Stimulated activated naive CD4-positive, alpha-beta T cell (primary cell): ENCODE measurements around the gene TGM1.
"Not testable (repeated sequence)": the region's sequence is repeated elsewhere in the genome, so short reads cannot be mapped to it uniquely, and the experiment has no call there.

Source experiments
- DNase-seq, 6 experiments: peaks; one replicate each; lab custom pipeline; 2025; lab: John Stamatoyannopoulos, UW

TGM1 gene

DNA sequence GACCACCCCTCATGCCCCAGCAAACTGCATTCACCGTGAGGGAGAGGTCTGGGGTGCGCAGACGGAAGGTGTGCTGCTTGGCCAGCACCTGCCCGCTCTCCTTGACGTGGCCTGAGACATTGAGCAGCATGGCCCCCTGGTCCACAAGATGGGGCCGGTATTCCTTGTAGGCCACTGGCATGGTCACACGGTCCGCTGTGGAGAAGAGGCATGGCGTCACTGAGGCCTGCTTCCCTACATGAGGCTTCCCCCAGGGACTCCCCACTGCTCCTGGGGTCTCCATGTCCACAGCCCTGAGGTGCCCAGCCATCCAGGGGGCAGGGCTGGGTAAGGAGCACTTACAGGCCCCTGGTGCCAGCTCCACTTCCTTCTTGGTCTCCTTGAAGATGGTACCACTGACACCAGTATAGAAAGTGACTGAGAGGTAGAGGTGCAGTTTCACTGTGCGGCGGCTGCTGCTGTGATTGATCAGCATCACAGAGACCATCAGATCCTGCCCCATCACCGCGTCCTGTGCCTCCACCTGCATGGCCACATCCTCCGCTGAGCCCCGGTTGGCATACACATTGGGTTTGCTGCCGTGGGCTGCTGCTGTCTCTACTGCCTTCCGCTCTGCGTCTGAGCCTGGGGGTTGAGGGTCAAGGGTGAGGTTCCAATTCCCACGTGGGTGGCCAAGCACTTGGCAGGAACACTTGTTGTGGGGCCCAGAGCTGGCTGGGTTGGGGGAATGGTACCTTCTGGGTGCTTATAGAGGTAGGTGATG lies 8.2 kb downstream of the TGM1 start:
- no peak for DNase-seq

DNA sequence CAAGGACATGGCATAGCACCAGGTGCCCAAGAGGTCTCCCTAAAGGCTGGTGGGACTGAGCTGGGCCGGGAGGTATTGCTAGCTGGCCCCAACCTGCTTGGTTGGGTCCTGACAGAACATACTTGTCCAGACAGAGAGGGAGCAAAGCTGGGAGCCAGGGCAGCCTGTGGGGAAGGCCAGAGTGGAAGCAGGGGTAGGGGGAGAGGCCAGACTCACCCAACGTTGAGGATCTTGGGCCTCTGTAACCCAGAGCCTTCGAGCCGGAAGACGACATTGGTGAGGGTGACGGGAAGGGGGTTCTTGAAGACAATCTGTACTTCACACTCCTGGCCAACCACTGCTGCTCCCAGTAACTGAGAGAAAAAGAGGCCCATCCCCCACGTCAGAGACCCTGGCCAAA lies 9.0 kb downstream of the TGM1 start:
- no peak for DNase-seq

DNA sequence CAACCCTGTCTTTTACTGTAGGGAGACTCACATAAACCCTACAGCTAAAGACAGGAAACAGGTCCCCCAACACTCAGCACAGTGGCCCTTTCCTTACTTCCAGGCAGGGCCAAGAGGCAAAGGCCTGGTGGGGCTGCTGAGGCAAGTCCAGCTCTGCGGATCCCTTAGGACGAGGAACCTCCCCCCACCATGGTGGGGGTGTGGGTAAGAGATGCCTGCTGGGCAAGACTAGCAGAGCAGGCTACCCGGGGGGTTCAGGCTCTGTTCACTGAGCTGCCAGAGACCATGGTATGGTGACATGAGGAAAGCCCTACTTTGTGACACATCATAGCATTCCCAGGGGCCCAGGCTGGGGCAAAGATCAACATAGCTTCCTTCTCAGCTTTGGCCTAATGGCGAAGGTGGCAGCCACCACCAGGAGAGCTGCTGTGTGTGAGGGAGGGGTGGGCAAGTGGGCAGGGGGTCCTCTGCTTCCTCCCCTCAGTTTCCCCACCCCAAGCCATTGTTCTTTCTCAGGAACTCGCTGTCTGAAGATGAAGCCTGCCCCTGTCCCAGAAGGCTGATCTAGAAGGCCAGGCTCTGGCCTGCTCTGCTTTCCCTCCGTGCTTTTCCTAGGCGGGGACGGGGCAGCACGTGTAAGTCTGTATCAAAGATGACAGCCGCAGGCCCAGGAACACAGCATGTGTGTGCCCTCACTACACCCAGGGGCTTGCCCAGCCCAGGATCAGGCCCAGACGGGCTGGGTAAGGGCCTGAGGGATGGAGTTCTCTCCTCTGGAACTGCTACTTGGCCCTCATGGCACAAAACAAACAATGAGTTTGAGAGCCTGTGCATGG lies 10.5 kb downstream of the TGM1 start:
- DNase-seq: no peak

DNA sequence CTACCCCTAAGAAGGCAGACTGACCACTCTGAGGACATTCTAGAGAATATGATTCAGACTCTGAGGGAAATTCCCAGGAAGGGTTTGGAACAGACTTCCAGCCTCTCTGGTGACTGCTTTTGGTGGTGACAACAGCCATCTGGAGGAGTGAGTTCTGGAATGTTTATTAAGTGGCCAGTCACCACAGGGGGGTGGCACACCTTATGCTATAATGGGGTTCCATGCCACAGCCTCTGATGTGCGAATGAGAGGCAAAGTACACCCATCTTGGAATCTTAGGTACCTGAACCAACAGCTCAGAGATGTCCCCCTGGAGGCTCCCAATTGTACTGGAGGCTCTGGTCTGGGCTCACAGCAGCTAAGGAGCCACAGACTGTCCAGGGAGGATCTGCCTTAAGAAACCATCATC lies 11.1 kb downstream of the TGM1 start:
- no peak for DNase-seq

DNA sequence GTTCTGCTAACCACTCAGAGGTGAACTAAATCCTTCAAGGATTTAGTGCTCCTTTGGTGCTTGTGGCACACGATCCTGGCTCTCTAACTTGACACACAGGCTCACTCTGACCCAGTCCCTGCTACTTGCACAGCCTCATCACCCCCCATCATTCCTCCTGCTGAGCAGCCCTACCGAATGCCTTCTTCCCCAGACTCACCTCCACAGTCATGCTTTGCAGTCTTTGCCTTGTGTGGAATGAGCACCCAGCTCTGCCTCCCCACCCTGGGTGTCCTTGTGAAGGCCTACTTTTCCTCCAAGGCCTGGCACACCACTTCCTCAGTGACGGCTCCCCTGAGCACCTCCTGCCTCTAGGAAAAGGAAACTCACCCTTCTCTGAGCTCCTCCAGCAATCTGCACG lies 12.6 kb downstream of the TGM1 start:
- no peak for DNase-seq

DNA sequence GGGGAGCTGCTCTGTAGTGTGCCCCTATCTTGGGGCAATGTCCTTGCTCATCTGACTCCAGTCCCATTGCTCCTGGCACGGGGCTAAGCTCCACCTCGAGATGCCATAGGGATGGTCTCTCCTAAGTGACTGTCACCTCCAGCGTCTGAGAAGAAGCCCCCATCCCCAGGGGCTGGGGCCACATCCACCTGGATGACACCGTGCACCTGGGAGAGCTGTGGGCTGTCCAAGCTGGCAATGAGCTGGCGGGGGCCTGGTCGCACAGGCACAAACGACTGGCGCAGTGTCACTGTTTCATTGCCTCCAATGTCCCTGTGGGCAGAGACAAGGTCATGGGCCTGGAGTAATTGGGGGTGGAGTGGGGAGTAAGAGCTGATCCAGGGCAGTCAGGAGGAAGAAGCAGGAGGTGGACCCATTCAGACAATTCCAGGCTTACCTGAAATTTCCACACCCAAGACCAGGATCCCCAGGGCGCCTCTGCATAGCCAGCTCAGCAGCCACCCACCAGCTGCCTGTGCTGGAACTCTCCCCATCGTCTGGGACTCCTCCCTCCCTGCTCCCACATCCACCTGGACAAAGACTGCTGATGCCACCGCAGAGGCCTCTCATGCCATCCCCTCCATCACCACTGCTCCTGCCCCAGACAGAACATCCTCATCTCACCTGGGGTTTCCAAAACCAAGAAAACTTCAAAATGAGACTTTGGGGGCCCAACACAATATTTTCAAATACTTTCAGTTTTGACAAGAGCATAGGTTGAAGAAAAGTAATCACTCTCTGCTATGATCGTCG lies 13.6 kb downstream of the TGM1 start:
- no peak for DNase-seq

DNA sequence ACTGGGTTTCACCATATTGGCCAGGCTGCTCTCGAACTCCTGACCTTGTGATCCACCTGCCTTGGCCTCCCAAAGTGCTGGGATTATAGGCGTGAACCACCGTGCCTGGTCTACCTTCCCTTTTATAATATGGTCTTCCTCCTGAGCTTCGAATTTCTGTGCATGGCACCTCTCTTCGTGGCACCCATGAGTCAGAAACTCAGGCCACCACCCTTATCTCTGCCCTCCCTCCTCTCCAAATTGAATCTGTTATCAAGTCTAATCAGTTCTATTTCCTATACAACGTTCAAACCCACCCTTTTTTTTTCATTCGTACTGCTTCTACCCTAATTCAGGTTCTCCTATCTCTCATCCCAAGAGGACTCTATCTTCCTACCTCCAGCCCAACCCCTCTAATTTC lies 15.6 kb downstream of the TGM1 start:
- no peak for DNase-seq

DNA sequence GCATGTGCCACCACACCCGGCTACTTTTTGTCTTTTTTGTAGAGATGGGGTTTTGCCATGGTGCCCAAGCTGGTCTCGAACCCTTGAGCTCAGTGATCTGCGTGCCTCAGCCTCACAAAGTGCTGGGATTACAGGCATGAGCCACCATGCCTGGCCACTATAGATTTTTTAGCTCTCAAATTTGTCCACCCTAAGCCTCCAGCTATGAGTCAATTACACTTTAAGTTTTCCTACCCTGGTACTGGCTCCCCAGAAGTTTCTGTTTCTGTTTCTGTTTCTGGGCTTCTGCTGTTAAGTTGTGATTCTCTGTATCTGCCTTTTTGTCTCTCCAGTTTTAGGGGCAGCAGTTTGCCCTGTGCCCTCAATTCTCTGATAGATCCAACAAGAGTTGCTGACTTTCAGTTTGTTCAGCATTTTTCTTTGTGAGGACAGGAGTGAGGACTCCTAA lies 16.2 kb downstream of the TGM1 start:
- DNase-seq: no peak

DNA sequence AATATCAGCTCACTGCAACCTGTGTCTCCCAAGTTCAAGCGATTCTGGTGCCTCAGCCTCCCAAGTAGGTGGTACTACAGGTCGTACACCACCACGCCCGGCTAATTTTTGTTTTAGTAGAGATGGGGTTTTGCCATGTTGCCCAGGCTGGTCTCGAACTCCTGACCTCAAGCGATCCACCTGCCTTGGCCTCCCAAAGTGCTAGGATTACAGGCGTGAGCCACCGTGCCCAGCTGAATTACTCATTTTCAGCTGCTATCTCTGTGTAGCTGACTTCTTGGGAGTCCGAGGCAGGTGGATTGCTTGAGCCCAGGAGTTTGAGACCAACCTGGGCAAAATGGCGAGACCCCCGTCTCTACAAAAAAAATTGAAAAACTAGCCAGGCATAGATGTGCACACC lies 17.6 kb downstream of the TGM1 start:
- not testable (repeated sequence) for DNase-seq

DNA sequence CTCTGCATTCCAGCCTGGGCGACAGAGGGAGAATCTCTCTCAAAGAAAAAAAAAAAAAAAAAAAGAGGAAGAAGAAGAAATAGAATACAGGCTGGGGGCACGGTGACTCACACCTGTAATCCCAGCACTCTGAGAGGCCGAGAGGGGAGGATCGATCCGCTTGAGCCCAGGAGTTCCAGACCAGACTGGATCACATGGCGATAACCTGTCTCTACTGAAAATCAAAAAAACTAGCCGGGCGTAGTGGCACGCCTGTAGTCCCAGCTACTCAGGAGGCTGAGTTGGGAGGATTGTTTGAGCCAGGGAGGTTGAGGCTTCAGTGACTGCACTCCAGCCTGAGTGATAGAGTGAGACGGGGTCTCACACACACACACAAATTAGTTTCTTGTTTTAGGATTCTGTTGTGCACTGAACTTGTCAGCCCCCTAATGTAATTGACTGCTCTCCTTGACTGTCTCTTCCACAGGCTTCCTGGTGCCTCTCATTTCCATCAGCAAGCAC lies 19.6 kb downstream of the TGM1 start:
- DNase-seq: peak in 1 of 6 experiments; percentile 25

DNA sequence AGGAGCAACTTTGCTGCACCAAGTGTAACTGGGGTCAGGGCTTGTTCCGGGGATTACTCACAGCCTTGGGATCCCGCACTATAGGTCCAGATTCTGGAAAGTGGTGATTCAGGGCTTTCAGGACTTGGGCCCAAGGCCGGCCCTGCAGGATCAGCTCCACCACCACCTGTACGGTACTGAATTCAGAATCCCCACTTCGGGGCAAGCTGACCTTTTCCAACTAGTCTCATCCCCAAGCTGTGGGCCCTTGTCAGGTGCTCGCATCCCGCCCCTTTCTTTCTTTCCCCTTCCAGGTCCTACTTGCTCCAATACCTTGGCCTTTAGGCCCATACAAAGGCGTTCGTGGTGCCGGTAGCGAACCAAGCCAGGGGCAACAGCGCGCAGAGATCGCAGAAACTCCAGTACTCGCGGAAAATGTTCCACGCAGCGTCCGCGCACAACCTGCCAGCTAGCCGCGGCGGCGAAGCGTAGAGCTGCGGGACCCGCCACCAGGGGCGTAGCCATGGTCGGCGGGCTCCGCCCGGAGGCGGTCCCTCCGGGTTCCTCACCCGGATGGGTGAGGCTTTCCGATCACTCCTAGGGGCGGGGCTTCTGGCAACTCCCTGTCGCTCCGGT lies 21.0 kb downstream of the TGM1 start:
- peak in 4 of 6 experiments; percentile 92 to 99 (median 96) for DNase-seq

DNA sequence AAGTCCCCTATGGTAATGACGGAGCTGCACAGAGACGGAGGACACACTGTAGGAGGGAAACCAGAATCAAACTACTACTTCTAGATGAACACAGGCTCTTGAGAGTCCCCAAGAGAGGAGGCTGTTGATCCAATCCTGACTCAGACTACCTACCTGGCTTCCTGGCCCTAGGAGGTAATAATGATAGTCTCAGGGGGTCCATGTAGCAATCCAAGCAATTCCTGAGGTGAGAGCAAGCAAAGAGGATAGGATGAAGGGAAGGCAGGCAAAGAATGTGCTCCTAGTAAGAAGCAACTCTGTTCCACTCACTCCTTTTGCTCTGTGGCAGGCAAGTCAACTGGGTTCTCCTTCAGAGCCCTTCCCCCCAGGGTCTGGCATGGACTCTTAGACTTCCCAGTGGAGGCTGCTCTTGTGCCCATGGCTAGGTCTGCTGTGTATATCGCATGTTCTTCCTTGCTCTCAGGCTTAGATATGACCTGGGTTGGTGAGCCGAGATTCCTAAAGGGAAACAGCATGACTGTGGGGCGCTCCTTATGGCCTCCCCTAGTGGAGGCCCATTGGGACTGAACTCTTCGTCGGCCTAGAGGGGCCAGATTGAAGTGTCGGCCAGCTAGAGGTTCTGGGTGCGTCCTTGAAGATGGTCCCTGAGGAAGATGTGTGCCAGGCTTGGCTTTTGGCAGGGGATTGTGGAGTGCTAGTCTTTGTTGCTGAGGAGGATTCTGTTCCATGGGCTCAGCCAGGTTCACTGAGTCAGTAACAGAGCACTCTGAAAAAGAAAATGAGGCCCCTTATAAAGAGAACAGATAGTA lies 22.7 kb downstream of the TGM1 start:
- DNase-seq: no peak

DNA sequence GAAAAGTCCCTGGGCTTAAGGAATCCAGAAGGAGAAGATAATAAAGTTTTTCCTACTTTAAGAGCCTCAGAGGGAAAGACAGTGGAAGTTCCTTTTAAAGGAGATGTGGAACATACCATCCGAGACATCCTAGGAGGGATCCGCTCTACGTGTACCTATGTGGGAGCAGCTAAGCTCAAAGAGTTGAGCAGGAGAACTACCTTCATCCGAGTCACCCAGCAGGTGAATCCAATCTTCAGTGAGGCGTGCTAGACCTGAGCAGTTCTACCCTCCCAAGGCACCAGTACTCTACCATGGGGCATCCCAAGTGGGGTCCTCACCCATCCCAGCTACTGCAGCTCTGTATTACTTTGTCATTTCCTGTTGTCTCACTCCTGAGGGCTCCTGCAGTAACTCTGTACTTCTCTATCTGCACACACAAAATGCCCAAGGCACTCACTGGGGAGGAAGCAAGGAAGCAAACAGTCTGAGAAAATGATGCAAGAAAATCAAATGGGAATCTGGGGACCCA lies 24.4 kb downstream of the TGM1 start:
- no peak for DNase-seq

DNA sequence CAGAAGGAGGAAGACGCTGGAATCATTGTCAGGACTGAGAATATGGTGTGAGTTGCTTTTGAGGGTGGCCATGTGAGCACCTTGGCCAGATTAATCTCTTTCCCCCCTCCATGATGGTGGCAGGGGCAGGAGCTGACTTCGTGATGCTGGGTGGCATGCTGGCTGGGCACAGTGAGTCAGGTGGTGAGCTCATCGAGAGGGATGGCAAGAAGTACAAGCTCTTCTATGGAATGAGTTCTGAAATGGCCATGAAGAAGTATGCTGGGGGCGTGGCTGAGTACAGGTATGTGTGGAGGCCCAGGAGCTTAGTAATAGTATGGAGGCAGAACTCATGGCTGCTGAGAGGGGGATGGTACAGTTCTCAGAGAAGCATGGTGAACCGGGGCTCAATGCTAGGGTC lies 24.9 kb downstream of the TGM1 start:
- no peak for DNase-seq

DNA sequence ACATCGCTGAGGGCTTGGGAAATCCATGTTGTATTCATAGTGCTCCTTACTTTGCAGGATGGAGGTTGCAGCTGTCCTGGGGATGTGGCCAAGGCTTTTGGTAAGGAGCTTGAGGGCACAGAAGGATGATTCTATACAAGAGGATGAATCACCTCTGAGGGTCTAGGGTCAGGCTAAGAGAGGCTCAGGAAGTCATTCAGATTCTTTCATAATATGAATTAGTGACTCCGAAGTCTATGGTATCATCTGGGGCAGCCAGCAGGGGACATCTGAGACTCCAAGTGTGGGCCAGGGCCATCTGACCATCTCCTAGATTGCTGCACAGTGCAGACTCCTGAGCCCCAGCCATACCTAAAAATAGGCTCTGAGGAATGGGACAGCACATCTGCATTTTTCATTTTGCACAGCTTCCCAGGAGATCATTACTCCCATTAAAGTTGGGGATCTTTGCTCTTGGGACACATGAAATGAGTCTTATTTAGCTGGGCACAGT lies 25.5 kb downstream of the TGM1 start:
- DNase-seq: no peak

DNA sequence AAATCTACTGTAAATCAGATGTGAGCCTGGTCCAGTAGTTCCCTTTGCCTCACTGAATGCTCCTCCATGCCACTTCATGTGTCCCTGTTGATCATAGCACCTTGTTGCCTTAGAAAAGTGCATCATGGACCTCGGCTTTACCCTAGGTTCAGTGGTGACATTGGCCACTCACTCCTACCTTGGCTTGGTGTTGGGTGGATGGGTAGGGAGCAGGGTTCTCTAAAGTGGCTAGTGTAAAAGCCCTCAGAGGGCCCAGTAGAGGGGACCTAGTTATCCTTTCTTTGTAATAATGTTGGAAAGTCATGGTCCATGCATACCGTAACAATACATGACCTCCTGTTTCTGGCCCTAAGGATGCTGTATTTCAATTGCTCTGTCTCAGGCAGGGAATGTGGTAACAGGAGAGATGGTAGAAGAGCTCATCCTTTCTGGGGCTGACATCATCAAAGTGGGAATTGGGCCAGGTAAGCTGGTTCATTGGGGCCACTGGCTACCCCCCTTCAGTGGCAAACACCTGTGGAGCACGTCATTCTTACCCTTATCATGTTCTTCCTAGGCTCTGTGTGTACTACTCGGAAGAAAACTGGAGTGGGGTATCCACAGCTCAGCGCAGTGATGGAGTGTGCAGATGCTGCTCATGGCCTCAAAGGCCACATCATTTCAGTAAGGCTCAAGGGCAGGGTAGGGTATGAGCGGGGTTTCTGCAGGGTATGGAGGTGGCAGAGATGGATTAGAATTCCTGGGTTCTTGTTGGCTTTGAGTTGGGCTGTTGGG lies 26.1 kb downstream of the TGM1 start:
- DNase-seq: no peak

DNA sequence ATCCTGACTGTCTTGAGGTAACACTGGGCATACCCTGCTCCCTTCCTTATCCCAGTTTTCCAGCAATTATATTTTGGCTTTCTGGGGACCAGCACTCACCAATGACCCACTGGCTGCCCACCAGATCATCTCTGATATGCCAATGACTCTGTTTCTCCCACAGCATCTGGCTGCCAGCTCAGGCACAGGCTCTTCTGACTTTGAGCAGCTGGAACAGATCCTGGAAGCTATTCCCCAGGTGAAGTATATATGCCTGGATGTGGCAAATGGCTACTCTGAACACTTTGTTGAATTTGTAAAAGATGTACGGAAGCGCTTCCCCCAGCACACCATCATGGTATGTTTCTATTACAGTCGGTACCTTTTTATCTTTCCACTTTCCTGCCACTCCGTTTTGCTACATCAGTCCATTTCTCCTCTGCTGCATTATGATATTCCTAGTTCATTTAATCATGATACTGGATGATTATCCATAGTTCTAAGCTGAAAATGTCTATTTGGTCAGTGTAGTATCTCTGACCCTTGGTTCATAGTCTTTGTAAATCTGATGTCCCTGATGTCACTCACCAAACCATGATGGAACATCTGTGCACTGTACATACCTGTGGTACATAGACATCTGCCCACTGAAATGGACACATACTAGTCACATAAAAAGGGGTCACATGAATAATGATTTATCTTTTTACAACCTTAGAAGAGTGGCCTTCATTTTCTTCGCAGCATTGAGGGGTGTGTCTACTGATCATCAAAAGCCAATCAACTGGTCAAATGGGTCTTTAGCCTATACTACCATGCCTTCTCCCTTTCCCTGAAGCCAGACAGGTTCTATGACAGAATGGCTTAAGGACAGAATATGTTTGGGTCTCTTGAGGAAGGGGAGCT lies 26.9 kb downstream of the TGM1 start:
- no peak for DNase-seq

DNA sequence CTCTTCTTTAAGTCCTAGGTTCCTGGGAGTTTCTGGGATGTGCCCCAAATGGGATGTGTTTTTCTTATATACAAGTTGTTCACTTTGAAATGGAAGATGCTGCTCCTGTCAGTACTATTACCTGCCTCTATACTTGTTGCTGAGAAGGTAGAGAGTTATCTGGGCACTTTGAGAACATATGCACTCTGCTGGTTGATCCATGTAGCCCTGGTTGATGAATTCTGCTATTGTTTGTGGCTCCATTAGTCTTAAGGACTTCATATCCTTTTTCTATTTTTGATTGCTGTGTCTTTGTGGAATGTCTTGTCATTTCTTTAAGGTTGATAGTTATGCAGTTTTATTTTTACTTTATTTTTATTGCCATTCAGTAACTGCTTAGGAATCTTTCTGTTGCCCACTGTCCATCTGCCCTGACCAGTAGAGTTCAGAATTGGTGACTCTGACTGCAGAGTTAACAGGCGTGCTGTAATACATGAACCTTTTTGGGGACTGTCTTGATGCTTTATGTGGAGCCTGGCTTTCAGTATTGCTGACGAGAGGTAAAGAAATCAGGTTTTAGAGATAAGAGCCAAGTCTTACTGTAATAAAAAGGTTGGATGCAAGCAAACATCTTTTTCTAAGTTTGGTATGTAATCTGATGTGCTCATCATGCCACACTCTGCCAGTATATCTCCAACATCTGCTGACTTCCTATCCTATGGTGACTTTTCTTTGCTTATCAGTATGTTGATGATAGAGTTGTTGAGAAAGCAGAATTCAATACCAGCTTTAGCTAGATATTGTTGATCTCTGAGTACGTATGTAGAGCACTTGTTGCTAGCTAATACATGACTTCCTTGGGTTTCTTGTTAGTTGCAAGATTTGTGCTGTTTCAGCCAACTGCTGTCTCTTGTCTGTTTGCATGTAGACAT lies 28.6 kb downstream of the TGM1 start:
- DNase-seq: no peak
